ENCODE measurements around the gene FDCSP.
"Not testable (repeated sequence)": the region's sequence is repeated elsewhere in the genome, so short reads cannot be mapped to it uniquely, and the experiment has no call there.

Gene FDCSP

GRCh38 chr4:70239131-70239883, 13.4 kb downstream of the FDCSP start:
- DNase-seq (ENCODE audit: low spot score) = no peak

GRCh38 chr4:70239884-70240591, 14.1 kb downstream of the FDCSP start:
- no peak for DNase-seq (ENCODE audit: low spot score)

GRCh38 chr4:70242297-70242696, 16.4 kb downstream of the FDCSP start, which contains the start of gene CSN3:
TSS of gene CSN3 (plus strand) at chr4:70242597. CDS start at chr4:70244820, 2,223 bp downstream.
- not testable (repeated sequence) for DNase-seq (ENCODE audit: low spot score)

GRCh38 chr4:70243091-70243490, 17.2 kb downstream of the FDCSP start:
- no peak for DNase-seq (ENCODE audit: low spot score)

- no peak for DNase-seq (ENCODE audit: low spot score)
These were observed 25.5 kb downstream of the FDCSP start for GRCh38 chr4:70251250-70251944.

GRCh38 chr4:70251945-70252277, 26.0 kb downstream of the FDCSP start:
- DNase-seq (ENCODE audit: low spot score) = no peak

- peak; percentile 15 for DNase-seq (ENCODE audit: low spot score)
These were observed 43.8 kb downstream of the FDCSP start for GRCh38 chr4:70269674-70270073.

- DNase-seq (ENCODE audit: low spot score) = no peak
These were observed 51.2 kb downstream of the FDCSP start for GRCh38 chr4:70277121-70277520.

- DNase-seq (ENCODE audit: low spot score) = no peak
These were observed 54.6 kb downstream of the FDCSP start for GRCh38 chr4:70280567-70280966.
